ENCODE measurements around the gene AQP3. TPM values are rescaled to one million over a fixed set of nuclear protein-coding genes. Genes with fewer than 3 reads are reported as not detected.

AQP3 gene
- total RNA-seq, 1 experiment from 2014 or later = 24.8 TPM

GRCh38 chr9:33439731-33440130 is 7.7 kb downstream of the AQP3 start:
- no TSS peak for BruUV-seq (replicated peaks)
- DNase-seq = no peak
- Histone ChIP-seq H3K9me3 (no peaks in the 10 kb centered on the region), H3K27me3 (replicated peaks; ENCODE audit: control insufficient read depth, insufficient read depth, low read length) (no peaks in the 10 kb centered on the region), H3K4me1 (peaks cover 64% of the 10 kb centered on the region), H3K4me3 (ENCODE audit: low read depth, low read length) (no peak overlapping the region), H3K36me3 (ENCODE audit: control insufficient read depth, insufficient read depth, low read length) (no peaks in the 10 kb centered on the region; the same call in 1 of the 2 replicates)
- Mint-ChIP-seq H3K36me3 (ENCODE audit: insufficient read depth, unreplicated experiment) (peaks cover 11% of the 10 kb centered on the region), H3K27ac (ENCODE audit: unreplicated experiment) (peak overlapping the region; percentile 64), H3K4me1 (ENCODE audit: low read depth, unreplicated experiment) (peaks cover 46% of the 10 kb centered on the region), H3K9me3 (ENCODE audit: unreplicated experiment) (no peaks in the 10 kb centered on the region), H3K4me3 (ENCODE audit: unreplicated experiment) (no peak overlapping the region), H3K27me3 (ENCODE audit: insufficient read depth, unreplicated experiment) (no peaks in the 10 kb centered on the region)
- CTCF ChIA-PET = no interaction called here
- intact Hi-C loops (cut with micrococcal nuclease; ENCODE audit: unreplicated experiment) = no loop called here
- POLR2A ChIA-PET = no interaction called here
- TF ChIP-seq CTCF (IDR thresholded peaks at IDR 0.05; ENCODE audit: insufficient read depth in 1 of 2, low read depth in 1 of 2, low read length in 1 of 2, severe bottlenecking in 1 of 2, unreplicated experiment in 1 of 2) = no peak

GRCh38 chr9:33438926-33439680 is 8.3 kb downstream of the AQP3 start:
- ChIA-PET POLR2A (no interaction called here), CTCF (interaction anchor here (0.6 kb wide), 1 partner anchor 12 kb away, joined by 4 read pairs; no protein-coding TSS in a partner anchor)
- H3K36me3 ChIP-seq (ENCODE audit: control insufficient read depth, insufficient read depth, low read length) = no peaks in the 10 kb centered on the region; the same call in 1 of the 2 replicates
- TF ChIP-seq CTCF (IDR thresholded peaks at IDR 0.05; ENCODE audit: insufficient read depth in 1 of 2, low read depth in 1 of 2, low read length in 1 of 2, severe bottlenecking in 1 of 2, unreplicated experiment in 1 of 2) = no peak
- H3K4me3 Mint-ChIP-seq (ENCODE audit: unreplicated experiment) = no peak overlapping the region
- BruUV-seq (replicated peaks) = no TSS peak
- H3K27me3 ChIP-seq (replicated peaks; ENCODE audit: control insufficient read depth, insufficient read depth, low read length) = no peaks in the 10 kb centered on the region
- H3K36me3 Mint-ChIP-seq (ENCODE audit: insufficient read depth, unreplicated experiment) = peaks cover 11% of the 10 kb centered on the region
- H3K4me3 ChIP-seq (ENCODE audit: low read depth, low read length) = no peak overlapping the region
- DNase-seq = no peak
- H3K4me1 ChIP-seq = peaks cover 64% of the 10 kb centered on the region
- peaks cover 49% of the 10 kb centered on the region for H3K4me1 Mint-ChIP-seq (ENCODE audit: low read depth, unreplicated experiment)
- intact Hi-C loops (cut with micrococcal nuclease; ENCODE audit: unreplicated experiment) = no loop called here
- no peaks in the 10 kb centered on the region for H3K9me3 Mint-ChIP-seq (ENCODE audit: unreplicated experiment)
- H3K27me3 Mint-ChIP-seq (ENCODE audit: insufficient read depth, unreplicated experiment) = no peaks in the 10 kb centered on the region
- H3K27ac Mint-ChIP-seq (ENCODE audit: unreplicated experiment) = peak overlapping the region; percentile 64
- no peaks in the 10 kb centered on the region for H3K9me3 ChIP-seq

- no peak for DNase-seq
- POLR2A ChIA-PET = no interaction called here
- Histone ChIP-seq H3K36me3 (ENCODE audit: control insufficient read depth, insufficient read depth, low read length) (no peaks in the 10 kb centered on the region; the same call in 1 of the 2 replicates), H3K4me1 (peaks cover 59% of the 10 kb centered on the region), H3K4me3 (ENCODE audit: low read depth, low read length) (no peak overlapping the region), H3K9me3 (no peaks in the 10 kb centered on the region), H3K27me3 (replicated peaks; ENCODE audit: control insufficient read depth, insufficient read depth, low read length) (no peaks in the 10 kb centered on the region)
- CTCF ChIA-PET = interaction anchor here (1.7 kb wide), 1 partner anchor 15 kb away, joined by 5 read pairs; no protein-coding TSS in a partner anchor
- no peak overlapping the region for H3K4me3 Mint-ChIP-seq (ENCODE audit: unreplicated experiment)
- H3K27ac Mint-ChIP-seq (ENCODE audit: unreplicated experiment) = peak overlapping the region; percentile 34
- no peaks in the 10 kb centered on the region for H3K9me3 Mint-ChIP-seq (ENCODE audit: unreplicated experiment)
- peaks cover 11% of the 10 kb centered on the region for H3K36me3 Mint-ChIP-seq (ENCODE audit: insufficient read depth, unreplicated experiment)
- H3K27me3 Mint-ChIP-seq (ENCODE audit: insufficient read depth, unreplicated experiment) = no peaks in the 10 kb centered on the region
- no TSS peak for BruUV-seq (replicated peaks)
- no peak for TF ChIP-seq CTCF (IDR thresholded peaks at IDR 0.05; ENCODE audit: insufficient read depth in 1 of 2, low read depth in 1 of 2, low read length in 1 of 2, severe bottlenecking in 1 of 2, unreplicated experiment in 1 of 2)
- H3K4me1 Mint-ChIP-seq (ENCODE audit: low read depth, unreplicated experiment) = peaks cover 51% of the 10 kb centered on the region
- intact Hi-C loops (cut with micrococcal nuclease; ENCODE audit: unreplicated experiment) = no loop called here
Observed at GRCh38 chr9:33437898-33438297, 9.5 kb downstream of the AQP3 start.
